ENCODE measurements around the gene THADA. TPM values are rescaled to one million over a fixed set of nuclear protein-coding genes. Genes with fewer than 3 reads are reported as not detected.

The THADA gene
- total RNA-seq, 1 experiment from 2014 or later = 27.5 TPM

DNA sequence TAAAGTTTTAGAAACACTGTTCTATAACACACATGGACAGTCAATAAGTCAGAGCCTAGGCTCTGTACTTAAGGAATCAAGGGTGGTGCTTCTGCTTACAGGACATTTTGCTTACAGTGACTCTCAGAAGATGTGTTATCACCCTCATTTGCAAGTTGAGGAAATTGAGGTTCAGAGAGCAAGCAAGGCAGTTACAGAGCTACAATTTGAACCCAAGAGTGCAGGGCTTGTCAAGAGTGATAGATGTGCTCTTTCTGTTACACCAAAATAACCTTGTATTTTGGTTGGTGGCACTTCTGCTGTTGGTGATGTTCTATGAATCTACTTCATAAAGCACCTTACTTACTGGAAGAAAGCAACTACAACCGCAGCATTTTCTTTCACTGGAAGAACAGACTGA lies 170.2 kb downstream of the THADA start:
- Mint-ChIP-seq H3K27me3 (ENCODE audit: low read depth) (no peaks in the 10 kb centered on the region), H3K27ac (no peak overlapping the region), H3K4me1 (no peaks in the 10 kb centered on the region), H3K4me3 (no peak overlapping the region), H3K9me3 (no peaks in the 10 kb centered on the region), H3K36me3 (0 out of 2 replicates have a peak, but pooled peaks cover 3% of the 10 kb centered on the region)
- DNase-seq (ENCODE audit: low spot score) (no peak), ATAC-seq (no peak)
- ChIA-PET CTCF (no interaction called here), POLR2A (no interaction called here)
- TF ChIP-seq SMAD3 (CRISPR knock-in tag; IDR thresholded peaks at IDR 0.05; ENCODE audit: borderline replicate concordance) (no peak), GABPB1 (CRISPR knock-in tag; IDR thresholded peaks at IDR 0.05) (no peak), FOXK1 (CRISPR knock-in tag; IDR thresholded peaks at IDR 0.05) (no peak), SOX15 (CRISPR knock-in tag; IDR thresholded peaks at IDR 0.05) (no peak)
- TF ChIP-seq, protein P1, sequence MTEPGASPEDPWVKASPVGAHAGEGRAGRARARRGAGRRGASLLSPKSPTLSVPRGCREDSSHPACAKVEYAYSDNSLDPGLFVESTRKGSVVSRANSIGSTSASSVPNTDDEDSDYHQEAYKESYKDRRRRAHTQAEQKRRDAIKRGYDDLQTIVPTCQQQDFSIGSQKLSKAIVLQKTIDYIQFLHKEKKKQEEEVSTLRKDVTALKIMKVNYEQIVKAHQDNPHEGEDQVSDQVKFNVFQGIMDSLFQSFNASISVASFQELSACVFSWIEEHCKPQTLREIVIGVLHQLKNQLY (CRISPR knock-in tag; IDR thresholded peaks at IDR 0.05) = no peak

DNA sequence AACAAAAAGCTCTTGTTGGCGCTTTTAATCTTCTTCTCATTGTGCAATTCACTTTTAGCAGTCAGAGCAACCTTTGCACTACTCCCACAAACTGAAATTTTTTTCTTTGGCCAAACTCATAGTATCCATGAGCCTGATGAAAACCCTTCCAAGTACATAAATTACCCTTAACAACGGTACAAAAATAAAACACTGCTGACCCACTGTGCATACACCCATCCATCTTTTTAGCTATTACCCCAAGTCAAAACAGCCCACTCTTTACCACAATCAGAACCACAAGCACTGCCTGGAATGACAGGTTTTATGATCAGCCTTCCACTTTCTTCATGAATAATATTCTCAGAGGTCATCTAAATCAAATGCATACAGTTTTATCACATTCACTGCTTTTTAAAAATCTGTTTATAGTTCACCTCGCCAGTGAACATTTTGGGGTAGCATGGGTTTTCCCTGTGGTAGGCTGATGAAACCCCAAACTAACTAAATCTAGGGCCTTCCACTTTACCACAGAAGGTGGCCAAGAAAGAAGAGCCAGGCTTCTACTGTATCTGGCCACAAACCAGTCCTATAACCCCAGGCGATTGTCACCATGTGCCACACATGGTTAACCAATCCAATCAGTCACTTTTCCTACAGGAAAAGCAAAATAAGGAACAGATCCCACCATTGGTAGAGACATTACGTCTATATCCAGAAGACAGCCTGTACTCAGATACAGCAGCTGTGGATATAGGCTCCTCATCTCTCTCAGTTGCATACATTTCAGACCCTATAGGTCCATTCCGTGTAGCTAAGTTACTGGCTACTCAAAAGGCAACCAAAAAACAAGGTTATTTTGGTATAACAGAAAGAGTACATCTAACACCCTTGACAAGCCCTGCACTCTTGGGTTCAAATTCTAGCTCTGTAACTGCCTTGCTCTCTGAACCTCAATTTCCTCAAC lies 171.3 kb downstream of the THADA start:
- H3K36me3 Mint-ChIP-seq = 0 out of 2 replicates have a peak, but pooled peaks cover 3% of the 10 kb centered on the region
- POLR2A ChIA-PET = no interaction called here
- no peaks in the 10 kb centered on the region for H3K4me1 Mint-ChIP-seq
- CTCF ChIA-PET = no interaction called here
- TF ChIP-seq GABPB1 (CRISPR knock-in tag; IDR thresholded peaks at IDR 0.05) (peak; percentile 39; the same call in 1 of the 2 replicates), FOXP1 (CRISPR knock-in tag; IDR thresholded peaks at IDR 0.05; ENCODE audit: borderline replicate concordance) (no peak), HMGA2 (CRISPR knock-in tag; IDR thresholded peaks at IDR 0.05) (no peak)
- TF ChIP-seq, protein P2, sequence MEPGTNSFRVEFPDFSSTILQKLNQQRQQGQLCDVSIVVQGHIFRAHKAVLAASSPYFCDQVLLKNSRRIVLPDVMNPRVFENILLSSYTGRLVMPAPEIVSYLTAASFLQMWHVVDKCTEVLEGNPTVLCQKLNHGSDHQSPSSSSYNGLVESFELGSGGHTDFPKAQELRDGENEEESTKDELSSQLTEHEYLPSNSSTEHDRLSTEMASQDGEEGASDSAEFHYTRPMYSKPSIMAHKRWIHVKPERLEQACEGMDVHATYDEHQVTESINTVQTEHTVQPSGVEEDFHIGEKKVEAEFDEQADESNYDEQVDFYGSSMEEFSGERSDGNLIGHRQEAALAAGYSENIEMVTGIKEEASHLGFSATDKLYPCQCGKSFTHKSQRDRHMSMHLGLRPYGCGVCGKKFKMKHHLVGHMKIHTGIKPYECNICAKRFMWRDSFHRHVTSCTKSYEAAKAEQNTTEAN (CRISPR knock-in tag; IDR thresholded peaks at IDR 0.05) = no peak
- H3K27me3 Mint-ChIP-seq (ENCODE audit: low read depth) = no peaks in the 10 kb centered on the region
- ATAC-seq (no peak), DNase-seq (ENCODE audit: low spot score) (no peak)
- no peak overlapping the region for H3K4me3 Mint-ChIP-seq
- H3K27ac Mint-ChIP-seq = no peak overlapping the region
- no peaks in the 10 kb centered on the region for H3K9me3 Mint-ChIP-seq

DNA sequence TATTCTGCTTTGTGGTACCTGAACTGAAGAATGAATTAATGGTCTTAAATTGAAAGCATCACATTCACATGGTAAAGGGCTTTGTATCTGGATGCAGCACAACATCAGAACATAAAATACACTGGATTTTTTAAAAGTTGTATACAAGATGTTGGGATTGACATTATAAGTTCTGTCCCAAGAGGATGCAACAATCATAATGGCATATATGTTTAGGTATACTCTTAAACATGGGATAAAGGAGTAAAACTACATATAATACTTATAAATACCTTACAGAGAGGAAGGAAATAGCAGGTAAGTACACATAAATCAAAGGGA lies 171.9 kb downstream of the THADA start:
- TF ChIP-seq, protein P3, sequence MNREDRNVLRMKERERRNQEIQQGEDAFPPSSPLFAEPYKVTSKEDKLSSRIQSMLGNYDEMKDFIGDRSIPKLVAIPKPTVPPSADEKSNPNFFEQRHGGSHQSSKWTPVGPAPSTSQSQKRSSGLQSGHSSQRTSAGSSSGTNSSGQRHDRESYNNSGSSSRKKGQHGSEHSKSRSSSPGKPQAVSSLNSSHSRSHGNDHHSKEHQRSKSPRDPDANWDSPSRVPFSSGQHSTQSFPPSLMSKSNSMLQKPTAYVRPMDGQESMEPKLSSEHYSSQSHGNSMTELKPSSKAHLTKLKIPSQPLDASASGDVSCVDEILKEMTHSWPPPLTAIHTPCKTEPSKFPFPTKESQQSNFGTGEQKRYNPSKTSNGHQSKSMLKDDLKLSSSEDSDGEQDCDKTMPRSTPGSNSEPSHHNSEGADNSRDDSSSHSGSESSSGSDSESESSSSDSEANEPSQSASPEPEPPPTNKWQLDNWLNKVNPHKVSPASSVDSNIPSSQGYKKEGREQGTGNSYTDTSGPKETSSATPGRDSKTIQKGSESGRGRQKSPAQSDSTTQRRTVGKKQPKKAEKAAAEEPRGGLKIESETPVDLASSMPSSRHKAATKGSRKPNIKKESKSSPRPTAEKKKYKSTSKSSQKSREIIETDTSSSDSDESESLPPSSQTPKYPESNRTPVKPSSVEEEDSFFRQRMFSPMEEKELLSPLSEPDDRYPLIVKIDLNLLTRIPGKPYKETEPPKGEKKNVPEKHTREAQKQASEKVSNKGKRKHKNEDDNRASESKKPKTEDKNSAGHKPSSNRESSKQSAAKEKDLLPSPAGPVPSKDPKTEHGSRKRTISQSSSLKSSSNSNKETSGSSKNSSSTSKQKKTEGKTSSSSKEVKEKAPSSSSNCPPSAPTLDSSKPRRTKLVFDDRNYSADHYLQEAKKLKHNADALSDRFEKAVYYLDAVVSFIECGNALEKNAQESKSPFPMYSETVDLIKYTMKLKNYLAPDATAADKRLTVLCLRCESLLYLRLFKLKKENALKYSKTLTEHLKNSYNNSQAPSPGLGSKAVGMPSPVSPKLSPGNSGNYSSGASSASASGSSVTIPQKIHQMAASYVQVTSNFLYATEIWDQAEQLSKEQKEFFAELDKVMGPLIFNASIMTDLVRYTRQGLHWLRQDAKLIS (CRISPR knock-in tag; IDR thresholded peaks at IDR 0.05; ENCODE audit: borderline replicate concordance) = no peak
- TF ChIP-seq ATF1 (CRISPR knock-in tag; IDR thresholded peaks at IDR 0.05) (no peak), CBFB (CRISPR knock-in tag; IDR thresholded peaks at IDR 0.05; ENCODE audit: low read depth) (no peak), ZNF138 (CRISPR knock-in tag; conservative IDR thresholded peaks at IDR 0.05) (no peak), SMAD3 (CRISPR knock-in tag; IDR thresholded peaks at IDR 0.05; ENCODE audit: borderline replicate concordance) (no peak), ELF4 (CRISPR knock-in tag; IDR thresholded peaks at IDR 0.05; ENCODE audit: low read depth) (no peak), ZNF317 (CRISPR knock-in tag; IDR thresholded peaks at IDR 0.05; ENCODE audit: borderline replicate concordance, low read depth) (no peak), NFATC4 (CRISPR knock-in tag; IDR thresholded peaks at IDR 0.05) (no peak), JUN (CRISPR knock-in tag; IDR thresholded peaks at IDR 0.05) (no peak)
- TF ChIP-seq, protein P4, sequence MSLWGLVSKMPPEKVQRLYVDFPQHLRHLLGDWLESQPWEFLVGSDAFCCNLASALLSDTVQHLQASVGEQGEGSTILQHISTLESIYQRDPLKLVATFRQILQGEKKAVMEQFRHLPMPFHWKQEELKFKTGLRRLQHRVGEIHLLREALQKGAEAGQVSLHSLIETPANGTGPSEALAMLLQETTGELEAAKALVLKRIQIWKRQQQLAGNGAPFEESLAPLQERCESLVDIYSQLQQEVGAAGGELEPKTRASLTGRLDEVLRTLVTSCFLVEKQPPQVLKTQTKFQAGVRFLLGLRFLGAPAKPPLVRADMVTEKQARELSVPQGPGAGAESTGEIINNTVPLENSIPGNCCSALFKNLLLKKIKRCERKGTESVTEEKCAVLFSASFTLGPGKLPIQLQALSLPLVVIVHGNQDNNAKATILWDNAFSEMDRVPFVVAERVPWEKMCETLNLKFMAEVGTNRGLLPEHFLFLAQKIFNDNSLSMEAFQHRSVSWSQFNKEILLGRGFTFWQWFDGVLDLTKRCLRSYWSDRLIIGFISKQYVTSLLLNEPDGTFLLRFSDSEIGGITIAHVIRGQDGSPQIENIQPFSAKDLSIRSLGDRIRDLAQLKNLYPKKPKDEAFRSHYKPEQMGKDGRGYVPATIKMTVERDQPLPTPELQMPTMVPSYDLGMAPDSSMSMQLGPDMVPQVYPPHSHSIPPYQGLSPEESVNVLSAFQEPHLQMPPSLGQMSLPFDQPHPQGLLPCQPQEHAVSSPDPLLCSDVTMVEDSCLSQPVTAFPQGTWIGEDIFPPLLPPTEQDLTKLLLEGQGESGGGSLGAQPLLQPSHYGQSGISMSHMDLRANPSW (CRISPR knock-in tag; conservative IDR thresholded peaks at IDR 0.05; ENCODE audit: low read depth) = no peak
- Mint-ChIP-seq H3K4me1 (no peaks in the 10 kb centered on the region), H3K36me3 (0 out of 2 replicates have a peak, but pooled peaks cover 3% of the 10 kb centered on the region), H3K27ac (no peak overlapping the region), H3K9me3 (no peaks in the 10 kb centered on the region), H3K27me3 (ENCODE audit: low read depth) (no peaks in the 10 kb centered on the region), H3K4me3 (no peak overlapping the region)
- POLR2A ChIA-PET = no interaction called here
- DNase-seq (ENCODE audit: low spot score) (no peak), ATAC-seq (no peak)
- CTCF ChIA-PET = no interaction called here
